Osteoblast (primary cell): ENCODE data around the gene FBXL2. TPM values are rescaled to one million over a fixed set of nuclear protein-coding genes. Genes with fewer than 3 reads are reported as not detected.
A peak's percentile ranks its signal among the peaks of the same experiment; 100 is the strongest.

Experiments
- DNase-seq: peaks from one replicate; pipeline ENCODE4 v3.0.0; 2011; ENCODE audit warnings: low spot score, mixed read lengths; ENCODE audit not compliant: insufficient read length; ENCODE audit errors: missing footprints
- H2AFZ ChIP-seq: 2 replicates; pipeline ENCODE4 v1.6.0; 2011; ENCODE audit warnings: mild to moderate bottlenecking, low read length
- H3K27ac ChIP-seq: 2 replicates; pipeline ENCODE4 v1.5.1; 2011; ENCODE audit warnings: mild to moderate bottlenecking, low read depth, low read length, moderate library complexity
- H3K27me3 ChIP-seq: 2 replicates; pipeline ENCODE4 v1.6.0; 2012; ENCODE audit warnings: mild to moderate bottlenecking, control low read depth, inconsistent platforms, low read length, moderate library complexity; ENCODE audit not compliant: insufficient read depth
- H3K36me3 ChIP-seq: 2 replicates; pipeline ENCODE4 v1.5.1; 2011; ENCODE audit warnings: mild to moderate bottlenecking, low read length, control low read depth, moderate library complexity; ENCODE audit not compliant: insufficient read depth
- H3K4me1 ChIP-seq: 2 replicates; pipeline ENCODE4 v1.5.1; 2011; ENCODE audit warnings: mild to moderate bottlenecking, low read length, control low read depth, moderate library complexity; ENCODE audit not compliant: insufficient read depth
- H3K4me2 ChIP-seq: 2 replicates; pipeline ENCODE4 v1.6.0; 2011; ENCODE audit warnings: mild to moderate bottlenecking, low read length; ENCODE audit not compliant: insufficient read depth
- H3K4me3 ChIP-seq: fragments of 200-600 bp; sonication (generic); 3 replicates; pipeline ENCODE4 v1.5.1; 2012; ENCODE audit warnings: mild to moderate bottlenecking, low read length, inconsistent platforms; ENCODE audit not compliant: insufficient read depth
- H3K79me2 ChIP-seq: 2 replicates; pipeline ENCODE4 v1.6.0; 2012; ENCODE audit warnings: mild to moderate bottlenecking, low read length, control low read depth, inconsistent platforms; ENCODE audit not compliant: insufficient read depth
- H3K9me3 ChIP-seq: 2 replicates; pipeline ENCODE4 v1.5.1; 2011; ENCODE audit warnings: low read depth, low read length, control low read depth
- H4K20me1 ChIP-seq: 2 replicates; pipeline ENCODE4 v1.6.0; 2012; ENCODE audit warnings: mild to moderate bottlenecking, low read length, control low read depth; ENCODE audit not compliant: insufficient read depth
- total RNA-seq: library from RNA; depleted of rRNA; stranded (reverse); fragments of >200 nt; gene quantifications from 2 replicates; pipeline ENCODE4 v1.2.3, GENCODE V29; 2012
- TF ChIP-seq, protein P1 (sequence below): IDR thresholded peaks from 2 replicates; pipeline ENCODE4 v1.5.1; 2011; ENCODE audit warnings: mild to moderate bottlenecking, low read depth, low read length, moderate library complexity; ENCODE audit errors: extremely low read depth

Gene FBXL2
- total RNA-seq, 1 donor: 23.2 TPM

GRCh38 chr3:33339758-33340157 is 62.5 kb downstream of the FBXL2 start:
- Histone ChIP-seq H3K27me3 (no peaks in the 10 kb centered on the region), H3K9me3 (no peaks in the 10 kb centered on the region), H3K4me3 (no peak overlapping the region), H3K4me1 (no peaks in the 10 kb centered on the region), H3K27ac (no peak overlapping the region), H3K36me3 (no peaks in the 10 kb centered on the region), H3K79me2 (no peaks in the 10 kb centered on the region), H2AFZ (no peak overlapping the region), H4K20me1 (no peaks in the 10 kb centered on the region), H3K4me2 (no peak overlapping the region)
- TF ChIP-seq, protein P1, sequence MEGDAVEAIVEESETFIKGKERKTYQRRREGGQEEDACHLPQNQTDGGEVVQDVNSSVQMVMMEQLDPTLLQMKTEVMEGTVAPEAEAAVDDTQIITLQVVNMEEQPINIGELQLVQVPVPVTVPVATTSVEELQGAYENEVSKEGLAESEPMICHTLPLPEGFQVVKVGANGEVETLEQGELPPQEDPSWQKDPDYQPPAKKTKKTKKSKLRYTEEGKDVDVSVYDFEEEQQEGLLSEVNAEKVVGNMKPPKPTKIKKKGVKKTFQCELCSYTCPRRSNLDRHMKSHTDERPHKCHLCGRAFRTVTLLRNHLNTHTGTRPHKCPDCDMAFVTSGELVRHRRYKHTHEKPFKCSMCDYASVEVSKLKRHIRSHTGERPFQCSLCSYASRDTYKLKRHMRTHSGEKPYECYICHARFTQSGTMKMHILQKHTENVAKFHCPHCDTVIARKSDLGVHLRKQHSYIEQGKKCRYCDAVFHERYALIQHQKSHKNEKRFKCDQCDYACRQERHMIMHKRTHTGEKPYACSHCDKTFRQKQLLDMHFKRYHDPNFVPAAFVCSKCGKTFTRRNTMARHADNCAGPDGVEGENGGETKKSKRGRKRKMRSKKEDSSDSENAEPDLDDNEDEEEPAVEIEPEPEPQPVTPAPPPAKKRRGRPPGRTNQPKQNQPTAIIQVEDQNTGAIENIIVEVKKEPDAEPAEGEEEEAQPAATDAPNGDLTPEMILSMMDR: no peak
- DNase-seq: no peak

DNA sequence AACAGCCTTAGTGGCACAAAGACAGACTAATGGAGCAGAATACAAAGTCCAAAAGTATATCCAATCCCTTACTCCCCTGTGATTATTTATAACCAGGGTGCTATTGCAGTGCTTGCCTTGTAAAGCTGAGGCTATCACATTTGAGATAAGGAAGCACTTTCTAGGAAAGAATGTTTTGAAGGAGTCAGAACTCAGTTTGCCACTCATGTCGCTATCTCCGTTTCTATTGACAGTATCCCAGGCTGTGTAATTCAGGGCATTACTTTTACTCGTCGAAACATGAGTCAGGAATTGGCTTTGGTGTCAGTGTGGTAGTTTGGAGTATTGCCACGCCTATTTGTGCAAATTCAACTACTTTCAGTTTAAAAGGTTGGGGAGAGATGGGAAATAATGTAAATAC is 78.4 kb downstream of the FBXL2 start:
- H3K4me1 ChIP-seq: peaks cover 35% of the 10 kb centered on the region
- peak; percentile 89 for DNase-seq
- no peaks in the 10 kb centered on the region for H3K9me3 ChIP-seq
- H3K4me2 ChIP-seq: peak overlapping the region; percentile 60
- no peaks in the 10 kb centered on the region for H3K27me3 ChIP-seq
- TF ChIP-seq, protein P1: no peak
- H3K79me2 ChIP-seq: peaks cover 9% of the 10 kb centered on the region
- H3K27ac ChIP-seq: no peak overlapping the region
- peaks cover 2% of the 10 kb centered on the region for H4K20me1 ChIP-seq
- H3K36me3 ChIP-seq: no peaks in the 10 kb centered on the region
- H2AFZ ChIP-seq: no peak overlapping the region
- H3K4me3 ChIP-seq: peak overlapping the region; percentile 49

- Histone ChIP-seq H3K9me3 (no peaks in the 10 kb centered on the region), H3K79me2 (peaks cover 7% of the 10 kb centered on the region), H3K4me3 (no peak overlapping the region), H3K4me1 (peaks cover 35% of the 10 kb centered on the region), H3K36me3 (no peaks in the 10 kb centered on the region), H3K4me2 (peak overlapping the region; percentile 12), H3K27ac (no peak overlapping the region), H3K27me3 (no peaks in the 10 kb centered on the region), H2AFZ (peak overlapping the region; percentile 67), H4K20me1 (peaks cover 2% of the 10 kb centered on the region)
- peak; percentile 57 for DNase-seq
- TF ChIP-seq, protein P1: no peak
These were observed 81.0 kb downstream of the FBXL2 start for GRCh38 chr3:33358172-33358781.

- Histone ChIP-seq H3K27ac (peak overlapping the region; percentile 87), H2AFZ (no peak overlapping the region), H3K9me3 (no peaks in the 10 kb centered on the region), H3K4me3 (peak overlapping the region; percentile 27), H3K27me3 (no peaks in the 10 kb centered on the region), H3K4me1 (peaks cover 43% of the 10 kb centered on the region), H3K4me2 (peak overlapping the region; percentile 78), H3K79me2 (peaks cover 6% of the 10 kb centered on the region), H4K20me1 (no peaks in the 10 kb centered on the region), H3K36me3 (no peaks in the 10 kb centered on the region)
- TF ChIP-seq, protein P1: no peak
- peak; percentile 87 for DNase-seq
These were observed 83.0 kb downstream of the FBXL2 start for GRCh38 chr3:33360136-33360825.
